NCI-H345 treated with DMSO at 0.1 percent for 48 hours (cell line): ENCODE results near the gene TRIM72.
"Not testable (repeated sequence)": the region's sequence is repeated elsewhere in the genome, so short reads cannot be mapped to it uniquely, and the experiment has no call there.

Experiments used
- DNase-seq: peaks from one replicate; lab custom pipeline; 2025; ENCODE audit not compliant: unreplicated experiment; lab: John Stamatoyannopoulos, UW

TRIM72 gene

GRCh38 chr16:31214708-31215286 lies 878 bp downstream of the TRIM72 start:
- no peak for DNase-seq

DNA sequence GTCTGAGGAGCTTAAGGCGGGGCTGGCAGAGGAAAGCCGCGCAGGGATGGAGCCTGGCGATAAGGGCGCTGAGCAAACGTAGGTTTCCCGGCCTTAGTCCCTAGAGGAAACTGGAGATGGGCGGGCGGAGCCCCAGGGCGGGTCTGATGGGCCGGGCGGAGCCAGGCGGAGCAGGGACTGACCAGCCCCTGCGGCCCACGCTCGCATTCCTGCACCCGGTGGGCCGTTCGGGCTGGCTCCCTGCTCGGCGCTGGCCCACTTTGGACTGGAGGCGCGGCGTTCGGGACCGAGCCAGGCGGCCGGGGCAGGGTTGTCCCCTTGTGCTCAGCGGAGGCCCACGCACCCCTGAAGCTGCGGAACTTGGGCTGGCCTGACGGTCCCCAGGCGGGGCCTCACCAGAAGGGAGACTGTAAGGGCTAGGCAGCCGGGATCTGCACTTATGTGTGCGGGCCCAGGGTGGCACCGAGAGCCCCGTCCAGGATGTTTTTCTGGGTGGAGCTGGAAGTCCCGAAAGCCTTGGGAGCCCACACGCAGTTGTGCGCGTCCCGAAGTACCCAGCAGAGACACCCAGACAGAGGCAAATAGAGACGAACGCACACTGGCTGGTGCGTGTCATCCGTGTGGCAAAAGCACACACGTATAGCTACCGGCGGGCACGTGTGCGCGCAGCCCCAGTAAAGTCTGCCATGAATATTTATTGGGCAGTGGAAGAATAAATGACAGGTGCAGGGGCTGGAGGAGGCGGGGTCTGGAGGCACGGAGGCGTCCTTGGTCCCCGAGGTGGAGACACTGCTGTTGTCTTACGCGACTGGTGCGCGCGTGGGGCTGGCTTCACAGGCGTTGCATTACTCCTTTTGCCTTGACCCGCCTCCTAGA lies 1.6 kb downstream of the TRIM72 start:
- DNase-seq = no peak

- no peak for DNase-seq
Observed at GRCh38 chr16:31216422-31217135, 2.7 kb downstream of the TRIM72 start, which contains the start of gene PYDC1. Gene PYDC1 (minus strand): TSS chr16:31217135. CDS start chr16:31217028, 107 bp downstream.

GRCh38 chr16:31217136-31217530 lies 3.2 kb downstream of the TRIM72 start:
- DNase-seq = no peak

- no peak for DNase-seq
Observed at GRCh38 chr16:31219154-31219741, 5.3 kb downstream of the TRIM72 start.

GRCh38 chr16:31221357-31222160 lies 7.6 kb downstream of the TRIM72 start:
- no peak for DNase-seq

DNA sequence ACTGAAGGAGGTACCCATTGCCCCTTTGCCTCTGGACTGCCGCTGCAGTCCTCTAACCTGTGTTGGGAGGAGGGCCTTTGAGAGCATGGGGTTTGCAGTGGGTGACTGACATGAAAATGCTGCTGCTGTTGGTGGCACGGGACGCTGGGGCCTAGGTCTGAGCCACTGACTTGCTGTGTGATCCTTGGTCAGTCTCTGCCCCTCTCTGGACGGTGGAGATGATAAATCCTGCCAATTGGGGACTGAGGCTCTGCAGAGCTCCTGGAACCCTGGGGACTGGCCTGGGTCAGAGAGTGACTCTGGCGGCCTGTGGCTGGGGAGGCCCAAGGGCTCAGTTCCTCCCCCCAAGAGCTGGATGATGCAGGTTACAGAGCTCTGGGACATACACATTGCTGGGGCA lies 9.1 kb downstream of the TRIM72 start:
- DNase-seq = no peak

DNA sequence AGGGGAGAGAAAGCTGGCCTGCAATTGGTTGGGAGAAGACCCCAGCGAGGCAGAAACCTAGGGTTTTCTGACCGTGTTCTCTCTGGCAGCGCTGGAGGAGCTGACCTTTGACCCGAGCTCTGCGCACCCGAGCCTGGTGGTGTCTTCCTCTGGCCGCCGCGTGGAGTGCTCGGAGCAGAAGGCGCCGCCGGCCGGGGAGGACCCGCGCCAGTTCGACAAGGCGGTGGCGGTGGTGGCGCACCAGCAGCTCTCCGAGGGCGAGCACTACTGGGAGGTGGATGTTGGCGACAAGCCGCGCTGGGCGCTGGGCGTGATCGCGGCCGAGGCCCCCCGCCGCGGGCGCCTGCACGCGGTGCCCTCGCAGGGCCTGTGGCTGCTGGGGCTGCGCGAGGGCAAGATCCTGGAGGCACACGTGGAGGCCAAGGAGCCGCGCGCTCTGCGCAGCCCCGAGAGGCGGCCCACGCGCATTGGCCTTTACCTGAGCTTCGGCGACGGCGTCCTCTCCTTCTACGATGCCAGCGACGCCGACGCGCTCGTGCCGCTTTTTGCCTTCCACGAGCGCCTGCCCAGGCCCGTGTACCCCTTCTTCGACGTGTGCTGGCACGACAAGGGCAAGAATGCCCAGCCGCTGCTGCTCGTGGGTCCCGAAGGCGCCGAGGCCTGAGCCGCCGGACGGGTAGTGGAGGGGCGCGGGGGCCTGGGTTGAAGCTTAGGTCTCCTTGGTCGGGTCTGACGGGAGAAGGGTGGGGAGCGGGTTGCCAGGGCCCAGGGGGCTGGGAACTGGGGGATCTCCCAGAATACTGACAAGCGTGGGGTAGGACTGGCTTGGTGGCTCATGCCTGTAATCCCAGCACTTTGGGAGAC lies 10.4 kb downstream of the TRIM72 start:
- no peak for DNase-seq

DNA sequence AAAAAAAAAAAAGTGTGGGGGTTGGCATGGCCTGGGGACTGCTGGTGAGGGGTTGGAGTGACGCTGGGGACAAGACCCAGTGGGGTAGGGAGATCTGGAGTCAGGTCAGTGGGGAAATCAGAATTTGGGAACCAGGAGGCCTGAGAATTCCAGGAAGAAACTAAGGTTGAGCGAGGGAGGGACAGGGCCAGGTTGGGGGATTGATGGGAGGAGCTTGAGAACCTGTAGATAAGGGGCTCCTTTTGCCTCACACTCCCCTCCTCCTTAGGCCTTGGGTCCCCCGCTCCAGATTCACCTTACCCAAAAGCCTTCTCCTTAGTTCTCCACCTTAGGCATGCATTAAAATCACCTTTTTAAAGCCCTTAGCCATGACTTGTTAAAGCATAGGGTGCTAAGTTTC lies 11.3 kb downstream of the TRIM72 start:
- no peak for DNase-seq

DNA sequence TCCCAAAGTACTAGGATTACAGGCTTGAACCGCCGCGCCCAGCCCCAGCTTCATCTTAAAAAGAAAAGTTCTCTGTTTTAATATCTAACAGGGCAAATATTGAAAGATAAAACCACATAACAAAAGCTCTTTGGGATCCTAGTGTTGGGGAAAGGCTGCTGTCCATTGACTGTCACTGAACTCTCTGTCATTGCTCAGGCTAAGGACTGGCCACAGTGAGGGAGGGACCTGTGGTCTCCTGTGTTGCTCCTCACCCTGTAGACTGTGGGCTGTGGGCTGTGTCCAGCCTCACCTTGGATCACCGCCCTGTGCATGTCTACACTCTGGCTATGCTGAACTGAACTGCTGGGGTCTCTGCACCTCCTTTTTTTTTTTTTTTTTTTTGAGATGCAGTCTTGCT lies 14.3 kb downstream of the TRIM72 start:
- no peak for DNase-seq

DNA sequence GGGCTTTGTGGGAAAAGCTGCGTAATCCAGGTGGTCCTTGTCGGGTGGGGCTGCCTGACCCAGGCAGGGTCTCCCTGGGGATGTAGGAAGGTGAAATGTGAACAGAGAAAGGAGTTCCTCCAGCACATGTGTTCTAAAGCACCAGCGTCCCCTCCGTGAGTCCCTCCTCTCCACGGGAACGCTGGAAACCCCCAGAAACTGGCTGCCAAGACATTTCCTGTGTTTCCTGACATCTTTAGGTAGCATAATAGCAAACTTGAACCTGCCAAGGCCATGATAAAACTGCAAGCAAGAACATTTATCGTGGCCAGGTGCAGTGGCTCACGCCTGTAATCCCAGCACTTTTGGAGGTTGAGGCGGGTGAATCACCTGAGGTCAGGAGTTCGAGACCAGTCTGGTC lies 15.6 kb downstream of the TRIM72 start:
- no peak for DNase-seq

GRCh38 chr16:31238041-31238440 lies 24.1 kb downstream of the TRIM72 start:
- no peak for DNase-seq

DNA sequence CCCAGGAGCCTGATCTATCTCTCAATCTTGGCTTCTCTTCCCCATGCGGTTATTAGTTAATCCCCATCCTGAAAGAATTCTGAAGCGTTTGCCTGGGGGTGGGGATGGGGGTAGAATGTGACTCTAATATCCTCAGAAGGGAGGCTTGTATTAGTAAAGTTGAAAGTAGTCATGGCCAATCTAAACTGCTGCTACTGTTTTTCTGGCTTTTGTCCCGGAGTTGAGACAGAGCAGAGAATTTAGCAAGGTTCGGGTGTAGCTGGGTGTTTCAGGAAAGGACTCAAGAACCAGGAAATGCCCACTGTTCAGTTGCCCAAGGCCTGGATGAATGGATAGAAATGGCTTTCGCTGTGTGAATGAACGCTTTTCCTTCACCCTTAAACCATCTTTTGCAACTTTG lies 28.3 kb downstream of the TRIM72 start:
- DNase-seq = no peak

GRCh38 chr16:31243734-31244670 lies 30.1 kb downstream of the TRIM72 start:
- DNase-seq = no peak

DNA sequence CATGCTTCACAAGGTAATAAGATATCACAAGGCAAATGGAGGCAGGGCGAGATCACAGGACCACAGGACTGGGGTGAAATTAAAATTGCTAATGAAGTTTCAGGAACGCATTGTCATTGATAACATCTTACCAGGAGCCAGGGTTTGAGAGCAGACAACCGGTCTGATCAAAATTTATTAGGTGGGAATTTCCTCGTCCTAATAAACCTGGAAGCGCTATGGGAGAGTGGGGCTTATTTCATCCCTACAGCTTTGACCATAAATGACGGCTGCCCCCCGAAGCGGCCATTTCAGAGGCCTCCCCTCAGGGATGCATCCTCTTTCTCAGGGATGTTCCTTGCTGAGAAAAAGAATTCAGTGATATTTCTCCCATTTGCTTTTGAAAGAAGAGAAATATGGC lies 31.7 kb downstream of the TRIM72 start:
- not testable (repeated sequence) for DNase-seq

DNA sequence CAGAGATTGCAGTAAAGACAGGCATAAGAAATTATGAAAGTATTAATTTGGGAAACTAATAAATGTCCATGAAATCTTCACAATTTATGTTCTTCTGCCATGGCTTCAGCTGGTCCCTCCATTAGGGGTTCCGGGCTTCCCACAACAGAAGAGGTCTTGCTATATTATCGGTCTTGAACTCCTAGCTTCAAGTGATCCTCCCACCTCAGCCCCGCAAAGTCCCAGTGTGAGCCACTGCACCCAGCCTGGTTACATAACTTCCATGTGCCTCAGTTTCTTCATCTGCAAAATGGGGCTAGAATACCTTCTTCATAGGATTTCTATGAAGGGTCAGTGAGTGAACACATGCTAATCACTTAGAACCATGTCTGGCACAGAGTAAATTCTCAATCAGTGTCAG lies 32.4 kb downstream of the TRIM72 start:
- DNase-seq = no peak

GRCh38 chr16:31248344-31248743 lies 34.4 kb downstream of the TRIM72 start:
- no peak for DNase-seq

GRCh38 chr16:31250782-31251384 lies 37.0 kb downstream of the TRIM72 start:
- no peak for DNase-seq
